Measurements from ENCODE around the gene ASB6. TPM values are rescaled to one million over a fixed set of nuclear protein-coding genes. Genes with fewer than 3 reads are reported as not detected.

Gene ASB6
- total and polyA plus RNA-seq, 2 experiments from 2014 or later, result 8.8 to 19.8 TPM

- TF ChIP-seq STAT1 (IDR thresholded peaks at IDR 0.05; ENCODE audit: unreplicated experiment), result no peak
- TF ChIP-seq ZNF331 (CRISPR knock-in tag; IDR thresholded peaks at IDR 0.05; ENCODE audit: low read depth), result no peak
- TF ChIP-seq CREB1 (CRISPR knock-in tag; IDR thresholded peaks at IDR 0.05; ENCODE audit: low read depth), result no peak
- TF ChIP-seq REST (IDR thresholded peaks at IDR 0.05; ENCODE audit: unreplicated experiment), result no peak
- TF ChIP-seq ZNF462 (CRISPR knock-in tag; IDR thresholded peaks at IDR 0.05), result no peak
- no peak for TF ChIP-seq POLR2AphosphoS5 (IDR thresholded peaks at IDR 0.05; ENCODE audit: low read depth)
- TF ChIP-seq ZNF114 (CRISPR knock-in tag; IDR thresholded peaks at IDR 0.05), result no peak
- TF ChIP-seq EZH2 (IDR thresholded peaks at IDR 0.05; ENCODE audit: low read depth, unreplicated experiment), result no peak
- no peak for TF ChIP-seq NANOG (IDR thresholded peaks at IDR 0.05; ENCODE audit: borderline replicate concordance)
- TF ChIP-seq CTCF (conservative IDR thresholded peaks at IDR 0.05; ENCODE audit: low read depth in 2 of 2), result no peak
- TF ChIP-seq ETS1 (IDR thresholded peaks at IDR 0.05), result no peak
- TF ChIP-seq JUNB (IDR thresholded peaks at IDR 0.05; ENCODE audit: unreplicated experiment), result no peak
- no peak for TF ChIP-seq EZH2phosphoT487 (IDR thresholded peaks at IDR 0.05; ENCODE audit: unreplicated experiment)
- peak overlapping the region; percentile 15; the same call in 1 of the 2 replicates for H3K27ac Mint-ChIP-seq
- no peaks in the 10 kb centered on the region for H3K9me2 ChIP-seq (ENCODE audit: insufficient read depth)
- H3K4me3 Mint-ChIP-seq, result no peak overlapping the region
- no peak overlapping the region for H3K4me2 ChIP-seq
- H3K36me3 ChIP-seq (ENCODE audit: insufficient read depth), result no peaks in the 10 kb centered on the region; the same call in 1 of the 2 replicates
- no peak overlapping the region for H3K4me3 ChIP-seq
- H3K4me1 ChIP-seq (ENCODE audit: insufficient read depth), result peaks cover 17% of the 10 kb centered on the region
- peaks cover 40% of the 10 kb centered on the region for H3K4me1 Mint-ChIP-seq
- no peak overlapping the region for H2AFZ ChIP-seq
- peaks cover 2% of the 10 kb centered on the region; the same call in 1 of the 2 replicates for H3F3A ChIP-seq (replicated peaks; ENCODE audit: low read depth)
- H4K20me1 ChIP-seq (replicated peaks; ENCODE audit: insufficient read depth), result peaks cover 69% of the 10 kb centered on the region
- H3K36me3 Mint-ChIP-seq (ENCODE audit: low read depth), result peaks cover 49% of the 10 kb centered on the region
- no peaks in the 10 kb centered on the region for H3K27me3 ChIP-seq (ENCODE audit: insufficient read depth)
- H3K27ac ChIP-seq (ENCODE audit: low read depth), result no peak overlapping the region
- H3K79me2 ChIP-seq (replicated peaks; ENCODE audit: insufficient read depth), result peaks cover 73% of the 10 kb centered on the region
- peaks cover 12% of the 10 kb centered on the region for H3K27me3 Mint-ChIP-seq (ENCODE audit: insufficient read depth, low read depth, poor library complexity)
- ATAC-seq (no peak), DNase-seq (ENCODE audit: low spot score) (no peak)
- H3K9me3 Mint-ChIP-seq, result no peaks in the 10 kb centered on the region
Measured at GRCh38 chr9:129631674-129632129, 10.2 kb downstream of the ASB6 start.
